Activated CD8-positive, alpha-beta memory T cell treated with anti-CD3 and anti-CD28 coated beads for 4 hours (primary cell): ENCODE measurements around the gene C1QTNF8.
A peak's percentile ranks its signal among the peaks of the same experiment; 100 is the strongest.

Experiments used
- DNase-seq, 2 donors: peaks; one replicate each; pipeline ENCODE4 v3.0.0-alpha.2; 2020; ENCODE audit warnings: low read depth in 2 of 2

C1QTNF8 gene

DNA sequence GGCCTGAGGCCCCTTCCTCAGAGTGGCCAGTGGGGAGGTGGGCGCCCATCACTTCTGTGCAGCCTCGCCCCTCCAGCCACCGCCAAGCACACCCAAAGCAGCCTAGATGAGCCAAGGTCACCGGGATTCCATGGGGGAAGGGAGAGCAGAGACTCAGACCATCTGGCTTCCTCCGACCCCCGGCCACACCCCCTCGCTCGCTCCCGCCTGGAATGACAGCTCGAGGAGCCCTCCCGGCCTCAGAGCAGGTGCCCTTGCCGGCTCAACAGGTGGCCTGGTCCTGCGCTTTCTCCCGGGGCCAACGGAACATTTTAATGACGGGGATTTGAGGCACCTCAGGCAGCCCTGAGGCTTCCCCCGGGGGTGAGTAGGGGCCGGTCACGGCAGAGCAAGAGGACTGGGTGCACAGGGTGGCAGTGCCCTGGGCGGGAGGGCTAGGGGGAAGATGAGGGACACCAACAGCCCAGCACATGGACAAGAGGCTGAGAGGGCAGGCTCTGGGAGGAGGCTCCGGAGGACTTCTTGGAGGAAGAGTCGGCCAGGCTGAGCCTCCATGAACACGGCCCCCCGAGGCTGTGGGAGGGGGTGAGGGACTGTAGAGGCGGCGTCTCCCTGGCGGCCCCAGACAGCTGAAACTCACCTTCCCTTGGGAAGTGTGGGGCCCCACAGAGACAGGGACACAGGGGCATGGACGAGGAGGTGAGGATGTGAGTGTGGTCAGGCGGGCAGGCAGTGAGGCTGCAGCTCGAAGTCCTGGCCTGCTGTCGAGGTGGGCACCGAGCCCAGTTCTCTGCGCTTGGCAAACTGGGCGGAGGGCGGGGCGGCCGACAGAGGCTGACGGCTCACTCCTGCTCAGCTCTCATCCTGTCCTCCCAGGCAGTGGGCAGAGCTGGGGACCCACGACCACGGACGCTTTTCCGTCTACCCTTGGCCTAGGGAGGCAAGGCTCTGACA lies 12.5 kb upstream of the C1QTNF8 start:
- no peak for DNase-seq

DNA sequence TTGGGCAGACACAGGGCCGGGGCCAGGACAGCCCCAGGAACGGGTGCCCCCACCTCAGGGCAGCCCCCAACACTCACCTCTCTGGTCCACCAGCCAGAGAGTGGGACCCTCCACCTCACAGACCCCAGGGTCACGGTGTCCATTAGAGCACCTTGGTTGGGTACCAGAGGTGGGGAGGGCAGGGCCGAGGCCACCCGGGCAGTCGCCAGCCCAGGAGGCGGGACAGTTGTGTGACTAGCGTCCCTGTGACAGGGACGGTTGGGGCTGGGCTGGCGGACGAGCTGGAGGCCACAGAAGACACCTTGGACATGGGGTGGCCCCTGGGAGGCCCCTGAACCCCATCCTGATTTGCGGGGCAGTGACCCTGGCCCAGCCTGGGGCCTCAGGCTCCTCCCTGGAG lies 11.7 kb upstream of the C1QTNF8 start:
- DNase-seq = no peak

DNA sequence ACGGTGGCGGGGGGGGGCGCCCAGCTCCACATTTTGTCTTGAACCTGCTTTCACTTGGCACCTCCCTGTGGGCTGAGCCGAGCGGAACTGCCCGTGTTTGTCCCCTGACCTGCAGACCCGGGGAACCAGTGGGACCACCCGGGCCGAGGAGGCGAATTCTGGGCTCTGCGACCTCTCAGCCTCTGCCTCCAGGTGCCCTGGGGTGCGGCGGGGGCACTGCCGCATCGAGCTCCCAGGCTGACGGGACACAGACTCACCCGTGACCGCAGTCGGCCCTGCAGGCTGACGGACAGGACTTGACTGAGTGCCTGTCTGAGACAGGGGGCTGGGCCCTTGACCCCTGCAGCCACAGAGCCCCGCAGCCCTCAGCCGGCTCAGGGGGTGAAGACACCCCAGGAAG lies 11.1 kb upstream of the C1QTNF8 start:
- DNase-seq = no peak

DNA sequence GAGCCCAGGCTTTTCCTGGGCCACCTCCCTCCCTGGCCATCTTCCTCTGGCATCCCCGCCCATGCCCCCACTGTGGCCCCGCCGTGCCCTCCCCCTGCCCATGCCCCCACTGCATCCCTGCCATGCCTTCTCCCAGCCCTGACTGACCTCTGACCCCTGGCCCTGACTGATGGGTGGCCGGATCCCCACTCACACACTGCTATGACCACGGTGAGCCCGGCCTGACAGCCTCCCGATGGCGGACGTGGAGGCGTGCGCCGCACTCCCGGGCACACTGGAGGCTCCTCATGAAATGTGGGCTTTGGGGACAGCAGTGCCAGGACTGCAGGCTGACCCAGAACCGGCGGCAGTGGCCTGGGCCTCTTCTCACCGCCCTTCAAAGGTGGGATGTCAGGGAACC lies 10.6 kb upstream of the C1QTNF8 start:
- no peak for DNase-seq

DNA sequence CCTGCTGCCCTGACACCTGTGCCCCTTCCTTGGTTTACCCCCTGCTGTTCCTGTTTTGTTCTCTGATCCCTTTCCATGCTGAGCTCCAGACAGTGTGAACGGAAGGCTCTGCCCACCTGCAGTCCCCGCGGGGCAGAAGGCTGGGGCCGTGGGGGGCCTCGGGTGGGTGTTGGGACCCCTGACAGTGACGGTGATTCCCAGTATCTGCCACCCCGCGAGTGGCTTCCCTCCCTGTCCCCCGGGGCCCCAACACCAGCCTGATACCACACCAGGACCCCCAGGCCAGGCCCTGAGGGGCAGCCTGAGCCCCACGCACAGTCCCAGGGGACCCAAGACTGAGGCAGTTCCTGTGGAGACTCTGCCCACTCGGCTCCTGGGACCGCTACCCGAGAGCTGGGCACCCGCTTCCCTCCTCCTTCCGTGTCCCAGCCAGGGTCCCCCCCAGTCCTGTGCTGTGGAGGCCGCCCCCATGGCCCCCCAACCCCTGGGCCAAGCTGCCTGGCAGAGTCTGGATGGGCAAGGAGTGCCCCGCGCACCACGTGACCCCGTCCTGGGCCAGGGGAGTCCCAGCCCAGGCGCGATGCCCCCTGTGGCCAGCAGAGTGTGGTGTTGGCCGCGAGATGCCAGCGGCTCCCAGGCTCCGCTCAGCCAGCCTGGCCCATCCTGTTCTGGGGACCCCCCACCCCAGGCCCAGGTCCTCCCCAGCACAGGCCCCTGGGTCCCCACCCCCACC lies 10.0 kb upstream of the C1QTNF8 start:
- no peak for DNase-seq

DNA sequence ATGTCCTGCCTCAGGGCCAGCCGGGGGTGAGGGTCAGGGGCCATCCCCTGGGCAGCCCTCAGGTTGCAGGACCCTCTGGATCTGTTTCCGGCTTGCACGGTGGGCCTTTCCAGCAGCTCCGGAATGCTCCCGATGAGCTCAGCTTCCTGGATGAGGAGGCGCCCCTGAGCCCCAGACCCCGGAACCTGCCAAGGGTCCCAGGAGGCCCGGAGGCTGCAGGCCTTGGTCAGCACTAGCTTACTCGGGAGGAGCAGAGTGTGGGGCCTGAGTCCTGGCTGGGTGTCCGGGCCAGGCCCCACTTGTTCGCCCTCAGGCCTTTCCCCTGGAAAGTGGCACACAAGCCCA lies 7.6 kb upstream of the C1QTNF8 start:
- no peak for DNase-seq

DNA sequence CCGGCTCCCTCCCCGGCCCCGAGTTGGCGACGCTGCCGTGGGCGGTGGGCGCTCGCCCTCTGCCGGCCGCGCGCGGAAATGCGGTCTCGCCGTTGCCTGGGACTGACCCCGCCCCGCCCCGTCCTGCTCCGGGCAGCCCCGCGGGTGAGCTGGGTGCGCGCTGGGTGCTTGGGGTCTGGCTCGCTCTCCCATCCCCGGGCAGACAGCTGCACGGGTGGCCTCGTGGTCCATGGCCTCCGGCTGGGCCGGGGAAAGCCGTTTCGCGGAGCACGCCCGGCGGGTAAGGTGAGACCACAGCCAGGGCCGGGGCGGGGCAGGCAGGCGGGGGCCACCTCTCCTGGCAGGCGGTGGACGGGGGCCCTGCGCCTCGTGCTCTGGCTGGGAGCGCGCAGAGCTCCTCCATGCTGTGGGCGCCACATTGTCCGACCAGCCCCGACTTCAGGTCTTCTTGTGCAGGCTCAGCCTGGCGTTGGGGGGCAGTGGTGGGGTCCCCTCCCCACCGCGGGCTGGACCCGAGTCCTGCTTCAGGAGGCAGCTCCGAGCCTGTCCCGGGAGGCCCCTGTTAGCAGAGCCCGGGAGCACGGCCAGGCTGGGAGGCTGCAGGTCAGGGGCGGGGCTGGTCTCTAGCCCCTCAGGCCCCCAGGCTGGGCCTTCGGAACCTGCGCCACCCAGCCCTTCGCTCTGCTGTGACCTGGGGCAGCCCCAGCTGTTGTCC lies 7.0 kb upstream of the C1QTNF8 start:
- peak; percentile 29 to 39 for DNase-seq

DNA sequence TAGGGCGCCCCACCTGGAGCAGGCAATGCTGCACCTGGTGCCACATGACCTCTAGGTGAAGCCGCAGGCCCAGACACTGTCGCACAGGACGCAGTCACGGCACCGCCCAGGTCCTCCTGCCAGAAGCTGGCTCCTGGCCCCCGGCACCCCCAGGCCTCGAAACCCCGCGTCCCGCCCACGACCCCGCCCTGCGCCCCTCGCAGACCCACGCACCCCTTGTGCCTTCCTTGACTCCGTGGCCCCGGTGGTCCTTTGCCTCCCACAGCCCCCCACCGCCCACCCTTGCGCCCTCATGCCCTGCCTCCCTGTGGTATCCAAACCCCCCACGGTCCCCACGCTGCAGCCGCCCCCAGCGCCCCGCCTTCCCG lies 6.3 kb upstream of the C1QTNF8 start:
- no peak for DNase-seq

DNA sequence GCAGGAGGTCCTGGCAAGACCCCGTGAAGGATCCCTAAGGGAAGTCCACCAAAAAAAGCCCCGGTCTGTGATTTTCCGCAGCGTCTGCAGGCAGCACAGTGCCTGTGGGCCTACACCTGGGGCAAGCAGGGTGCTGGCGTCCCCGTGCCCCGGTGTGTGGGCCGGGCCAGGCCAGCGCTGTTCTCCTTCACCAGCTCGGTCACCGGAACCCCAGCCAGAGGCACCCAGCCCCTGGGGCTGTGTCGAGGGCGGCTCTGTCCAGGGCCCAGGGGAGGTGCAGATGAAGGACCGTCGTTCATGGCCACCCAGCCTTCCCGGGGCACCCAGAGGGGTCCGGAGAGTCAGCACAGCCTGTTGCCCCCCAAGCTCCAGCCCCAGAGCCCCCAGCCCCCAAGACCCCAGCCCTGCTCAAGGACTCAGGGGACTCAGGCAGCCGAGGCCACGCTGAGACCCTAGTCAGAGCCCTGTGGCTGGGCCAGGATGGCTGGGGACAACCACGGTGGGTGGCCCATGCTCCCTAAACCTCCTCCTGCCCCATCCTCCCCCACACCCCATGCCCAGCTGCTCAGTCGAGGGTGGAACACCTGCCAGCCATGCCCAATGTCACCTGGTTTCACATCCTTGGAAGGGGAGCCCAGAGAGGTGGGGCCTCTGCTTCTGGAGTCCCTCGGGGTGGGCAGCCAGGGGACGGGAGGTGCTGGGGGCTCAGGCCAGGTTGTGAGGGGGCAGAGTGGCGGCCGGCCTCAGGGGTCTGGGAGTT lies 5.7 kb upstream of the C1QTNF8 start:
- DNase-seq = no peak

DNA sequence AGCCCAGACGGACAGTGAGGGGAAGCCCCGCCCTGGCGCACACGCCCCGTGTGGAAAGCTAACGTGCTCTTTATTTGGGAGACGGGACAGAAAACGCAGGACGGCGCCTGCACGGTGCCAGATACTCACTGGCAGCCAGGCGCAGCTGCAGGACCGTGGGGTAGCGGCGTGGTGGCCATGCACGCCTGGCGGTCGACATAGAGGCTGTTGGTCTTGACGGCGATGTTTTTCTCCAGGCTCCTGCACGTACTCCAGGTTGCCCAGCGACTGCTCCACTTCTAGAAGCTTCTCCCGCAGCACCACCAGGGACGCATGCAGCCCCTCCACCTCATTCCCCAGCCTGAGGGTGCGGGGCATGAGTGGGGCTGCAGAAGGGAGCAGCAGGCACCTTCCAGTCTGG lies 5.1 kb upstream of the C1QTNF8 start:
- DNase-seq = no peak

DNA sequence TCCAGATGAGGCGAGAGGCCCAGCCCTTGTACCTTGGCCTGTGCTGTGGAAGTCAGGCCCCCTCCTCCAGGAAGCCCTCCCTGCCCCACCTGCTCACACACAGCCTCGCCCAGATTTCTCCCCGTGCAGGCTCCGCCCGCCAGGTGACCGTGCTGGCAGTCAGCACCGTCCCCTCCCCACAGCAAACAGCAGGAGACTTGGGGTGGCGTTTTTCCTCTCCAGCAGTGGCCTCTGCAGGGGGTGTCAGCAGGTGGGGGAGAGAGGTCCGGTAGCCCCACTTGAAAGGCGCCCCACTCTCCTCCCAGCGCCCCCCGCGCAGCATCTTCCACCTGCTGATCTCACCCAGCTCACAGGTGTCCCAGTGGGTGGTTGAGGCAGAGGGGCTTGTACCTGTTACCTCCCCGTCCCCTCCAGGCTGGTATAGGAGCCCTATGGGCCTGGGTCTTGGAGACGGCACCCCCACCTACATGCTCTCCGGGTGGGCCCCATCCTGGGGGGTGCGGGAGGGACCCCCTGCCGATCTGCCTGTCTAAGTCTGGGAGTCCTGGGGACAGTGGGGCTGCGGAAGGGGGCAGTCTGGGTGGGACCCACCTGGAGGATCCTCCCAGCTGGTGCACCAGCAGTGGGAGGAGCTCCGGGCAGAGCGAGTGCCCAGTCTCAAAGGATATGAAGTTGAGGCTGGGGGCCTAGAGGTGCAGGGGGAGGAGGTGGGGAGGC lies 4.2 kb upstream of the C1QTNF8 start:
- no peak for DNase-seq

DNA sequence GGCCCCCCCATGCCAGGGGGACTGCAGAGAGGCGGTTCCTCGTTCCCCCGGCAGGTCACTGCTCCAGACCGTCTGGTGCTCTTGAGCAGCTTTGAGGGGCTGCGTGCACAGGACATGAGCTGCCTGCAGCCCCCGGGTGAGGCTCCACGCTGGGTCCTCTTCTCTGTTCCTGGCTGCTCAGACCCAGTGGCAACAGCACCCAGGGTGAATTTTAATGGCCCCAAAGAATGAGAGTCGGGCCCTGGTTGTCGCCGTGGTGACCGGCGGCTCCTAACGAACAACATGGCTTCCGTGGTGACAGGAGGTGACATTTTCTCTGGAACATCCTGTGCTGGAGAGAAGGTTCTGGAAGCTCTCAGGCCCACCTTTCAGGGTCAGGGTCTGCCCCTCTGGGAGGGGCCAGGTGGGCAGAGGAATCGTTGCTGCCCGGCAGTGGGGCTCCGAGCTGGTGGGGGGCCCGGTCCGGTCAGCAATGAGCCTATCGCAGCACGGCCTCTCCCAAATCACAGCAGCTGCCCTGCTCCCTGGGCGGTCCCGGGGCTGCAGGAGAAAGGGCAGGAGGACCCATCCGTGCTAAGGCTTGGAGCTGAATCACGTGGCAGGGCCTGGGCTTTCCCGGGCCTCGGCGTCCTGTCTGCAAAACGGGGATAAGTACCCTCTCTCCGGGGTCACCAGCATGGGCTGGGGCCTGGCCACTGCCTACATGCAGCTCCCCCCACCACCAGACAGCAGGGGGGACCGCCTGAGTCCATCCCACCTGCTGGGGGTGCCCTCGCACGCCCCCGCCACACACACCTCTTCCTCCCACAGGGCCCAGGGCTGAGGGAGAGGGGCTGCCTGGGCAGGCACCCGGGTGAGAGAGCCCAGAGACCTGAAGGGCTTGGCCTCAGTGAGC lies 3.4 kb upstream of the C1QTNF8 start:
- no peak for DNase-seq

DNA sequence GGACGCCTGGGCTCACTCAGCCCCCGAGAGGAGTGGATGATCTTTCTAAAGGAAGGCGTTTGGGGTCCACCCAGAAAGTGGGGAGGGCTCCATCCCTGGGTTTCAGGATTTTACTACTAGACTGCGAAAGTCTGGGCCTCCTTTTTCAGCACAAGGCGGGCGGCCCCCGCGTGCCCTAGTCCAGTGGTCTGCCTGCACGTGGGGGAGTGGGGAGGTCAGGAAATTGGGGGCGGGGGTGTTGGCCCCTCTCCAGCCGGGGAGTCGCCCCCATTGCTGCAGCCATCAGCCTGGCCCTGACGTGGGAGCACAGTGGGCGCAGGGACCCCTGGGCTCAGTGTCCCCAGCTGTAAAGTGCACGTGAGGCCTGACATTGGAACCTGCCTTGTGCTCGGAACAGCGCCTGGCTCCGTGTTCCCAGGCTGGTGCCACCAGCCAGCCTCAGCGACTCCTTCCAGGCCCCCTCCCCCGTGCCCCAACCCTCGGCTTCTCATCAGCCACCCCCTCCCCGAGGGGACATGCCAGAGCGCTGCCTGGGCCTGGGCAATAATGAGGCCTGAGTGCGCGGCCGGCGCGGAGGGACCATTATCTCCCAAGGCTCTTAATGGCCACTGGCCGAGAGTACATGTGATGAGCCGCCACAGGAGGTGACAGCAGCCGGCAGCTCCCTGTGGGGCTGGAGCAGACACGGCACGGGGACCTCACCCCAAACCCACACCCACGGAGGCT lies 2.4 kb upstream of the C1QTNF8 start:
- no peak for DNase-seq

DNA sequence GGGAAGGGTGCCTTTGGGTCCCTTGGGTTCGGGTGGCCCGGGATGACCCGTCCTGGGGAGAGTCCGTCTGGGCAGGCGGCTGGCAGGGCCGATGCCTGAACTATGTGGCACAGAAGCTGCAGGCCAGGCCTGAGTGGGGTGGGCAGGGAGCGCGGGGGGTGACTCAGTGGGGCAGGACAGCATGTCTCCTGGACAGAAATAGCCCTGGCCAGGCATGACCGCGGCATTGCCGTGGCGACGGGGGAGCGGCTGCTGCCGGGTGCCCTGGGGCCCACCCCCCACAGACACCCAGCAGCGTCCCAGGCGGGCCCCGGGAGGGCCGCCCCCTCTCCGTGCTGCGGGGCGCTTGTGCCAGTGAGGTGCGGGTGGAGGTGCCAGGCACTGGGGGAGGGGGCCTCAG lies 1.8 kb upstream of the C1QTNF8 start:
- no peak for DNase-seq

DNA sequence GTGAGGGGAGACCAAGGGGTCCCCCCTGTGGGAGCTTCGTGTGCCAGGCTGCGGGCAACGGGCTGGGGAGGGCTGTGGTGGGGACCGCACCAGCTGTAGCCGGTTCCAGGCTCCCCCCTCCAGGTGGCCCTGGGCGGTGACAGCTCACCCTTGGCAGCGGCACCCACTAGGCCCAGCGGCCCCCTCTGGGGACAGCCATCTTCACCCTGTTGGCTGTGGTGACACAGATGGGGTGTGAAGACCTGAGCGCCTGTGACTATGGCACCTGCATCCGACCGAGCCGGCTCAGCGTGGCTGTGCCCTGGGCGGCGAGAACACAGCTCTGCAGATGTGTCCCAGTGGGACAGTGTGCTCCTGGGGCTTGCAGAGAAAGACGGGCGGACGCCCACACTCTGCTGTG lies 1.1 kb upstream of the C1QTNF8 start:
- DNase-seq = no peak

DNA sequence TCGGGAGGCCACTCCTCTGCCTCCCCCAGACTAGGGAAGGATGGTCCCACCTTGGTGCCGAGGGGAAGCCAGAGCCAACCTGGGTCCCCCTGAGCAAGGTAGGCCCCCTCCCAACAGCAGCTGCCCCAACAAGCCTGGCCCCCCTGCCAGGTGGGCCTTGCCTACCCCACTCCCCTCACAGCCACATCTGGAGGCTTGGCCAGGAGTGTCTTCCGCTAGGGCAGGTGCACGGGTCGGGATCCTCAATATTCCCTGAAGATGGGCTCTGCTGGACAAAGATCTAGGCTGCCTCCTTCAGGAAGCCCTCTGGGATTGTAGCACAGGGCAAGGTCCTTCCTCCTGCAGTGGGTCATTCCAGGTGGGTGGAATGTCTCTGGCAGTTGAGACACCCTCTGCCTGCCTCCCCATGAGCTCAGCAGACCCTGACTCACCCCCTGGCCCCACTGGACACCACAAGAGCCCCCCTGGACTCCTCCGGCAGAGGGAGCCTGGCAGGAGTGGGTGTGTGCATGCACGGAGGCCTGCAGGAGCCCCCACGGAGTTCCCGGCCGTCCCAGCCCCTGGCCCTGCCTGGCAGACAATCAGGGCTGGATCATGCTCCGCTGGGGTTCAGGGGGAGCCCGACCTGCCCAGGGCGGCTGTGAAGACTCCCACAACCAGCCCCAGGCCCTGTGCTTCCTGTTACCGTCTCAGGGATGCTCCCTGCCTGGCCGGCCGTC lies 435 bp downstream of the C1QTNF8 start:
- no peak for DNase-seq

DNA sequence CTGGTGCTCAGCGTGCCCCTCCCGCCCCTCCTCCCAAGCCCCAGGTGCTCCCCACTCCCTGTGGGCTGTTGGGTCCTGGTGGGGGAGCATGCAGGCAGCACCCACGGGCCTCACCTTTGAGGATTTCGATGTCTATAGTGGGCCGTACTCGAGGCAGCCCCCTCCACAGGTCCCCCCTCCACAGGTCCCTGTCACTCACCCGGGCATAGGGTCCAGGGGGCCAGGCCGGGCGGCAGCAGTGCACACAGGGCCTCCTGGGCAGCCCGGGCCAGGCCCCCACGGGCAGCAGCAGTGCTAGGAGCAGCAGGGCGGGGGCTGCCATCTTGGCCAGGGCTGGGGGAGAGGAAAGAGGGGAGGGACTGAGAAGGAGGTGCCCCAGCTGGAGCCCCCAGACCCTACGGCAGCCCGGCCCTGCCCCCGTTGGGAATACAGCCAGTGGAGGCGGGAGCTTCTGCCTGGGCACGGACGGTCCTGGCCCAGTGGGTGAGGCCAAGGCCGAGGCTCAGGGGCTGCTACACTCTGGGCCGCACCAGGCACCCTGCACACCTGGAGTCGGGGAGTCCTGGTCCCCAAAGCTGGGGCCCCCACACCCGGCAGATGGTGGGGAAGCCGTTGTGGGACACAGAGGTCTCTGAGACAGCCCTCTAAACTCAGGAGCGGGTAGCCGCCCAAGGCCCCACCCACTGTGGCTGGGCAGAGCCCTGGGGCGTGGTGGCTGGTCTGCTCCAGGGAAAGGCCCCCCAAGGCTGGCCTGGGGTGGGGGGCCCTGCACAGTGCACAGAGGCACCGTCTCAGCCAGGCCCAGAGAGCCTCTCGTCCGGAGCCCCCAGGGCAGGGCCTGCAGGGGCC lies 1.2 kb downstream of the C1QTNF8 start:
- no peak for DNase-seq

DNA sequence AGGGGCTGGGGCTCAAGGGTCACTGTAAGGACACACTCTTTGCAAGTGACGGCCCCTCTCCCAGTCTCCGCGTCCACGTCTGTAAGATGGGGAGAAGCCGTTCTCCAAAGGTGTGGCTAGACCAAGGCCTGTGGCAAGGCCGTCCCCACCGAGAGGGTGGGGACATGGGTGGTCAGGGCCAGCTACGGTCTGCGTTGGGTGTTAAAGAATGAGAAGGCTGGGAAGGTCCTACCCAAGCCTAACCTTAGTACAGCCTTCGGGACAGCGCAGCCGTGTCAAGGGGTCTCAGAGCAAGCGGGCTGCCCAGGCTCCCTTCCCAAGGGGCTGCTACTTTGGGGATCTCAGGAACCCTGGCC lies 1.9 kb downstream of the C1QTNF8 start:
- no peak for DNase-seq
